Left lung (tissue), 10 donors: ENCODE measurements around the gene ADAM15. TPM values are rescaled to one million over a fixed set of nuclear protein-coding genes. Genes with fewer than 3 reads are reported as not detected.

ENCODE experiments used
- ATAC-seq: fragments of 200-7000 bp; cut with Tn5 transposase; one replicate; pipeline ENCODE4 v1.9.1; 2020; ENCODE audit warnings: moderate library complexity
- DNase-seq, 4 donors: peaks; one replicate each; pipeline ENCODE4 v3.0.0-alpha.2; 2013 to 2020
- H3K27ac ChIP-seq, 2 donors: fragments of 200-600 bp; sonication (generic) in 1 of 2; one replicate each; pipeline versions ENCODE4 v1.5.0 to v1.8.0; 2020 to 2021
- H3K27me3 ChIP-seq, 2 donors: fragments of 200-600 bp; sonication (generic) in 1 of 2; one replicate each; pipeline versions ENCODE4 v1.5.0 to v1.8.0; 2020 to 2021
- H3K36me3 ChIP-seq, 2 donors: fragments of 200-600 bp; sonication (generic) in 1 of 2; one replicate each; pipeline versions ENCODE4 v1.5.0 to v1.8.0; 2020 to 2021
- H3K4me1 ChIP-seq, 2 donors: fragments of 200-600 bp; one replicate each; pipeline ENCODE4 v1.8.0; 2021
- H3K4me3 ChIP-seq, 2 donors: fragments of 200-600 bp; sonication (generic) in 1 of 2; one replicate each; pipeline versions ENCODE4 v1.5.0 to v1.8.0; 2020 to 2021; ENCODE audit warnings: mild to moderate bottlenecking in 1 of 2
- H3K9me3 ChIP-seq, 2 donors: fragments of 200-600 bp; sonication (generic) in 1 of 2; one replicate each; pipeline versions ENCODE4 v1.5.0 to v1.8.0; 2020 to 2021
- intact Hi-C, 2 donors: fragments of 100-400 bp; cut with DNase I; formaldehyde crosslinking; loops; one replicate each; pipeline versions ENCODE4 v1.11.2 to v1.14.2; 2022
- polyA plus RNA-seq, 6 donors: library from polyadenylated mRNA; unstranded; fragments of 120-200 nt; gene quantifications; one replicate each; pipeline ENCODE4 v1.2.1, GENCODE V29; 2013; ENCODE audit not compliant: insufficient read length in 6 of 6
- total RNA-seq, 2 donors: library from RNA; stranded (reverse); fragmentation: NEBNext Ultra II Directional; extraction: Animal tissue kit (Norgen Biotek cat#: 25700); gene quantifications; one replicate each; pipeline ENCODE4 v1.2.1, GENCODE V29; 2021
- TF ChIP-seq, protein P1 (sequence below), 2 donors: fragments of 200-600 bp; sonication (generic) in 1 of 2; IDR thresholded peaks; one replicate each; pipeline versions ENCODE4 v1.5.0 to v1.8.0; 2021; ENCODE audit warnings: antibody characterized with exemption in 2 of 2
- donor health status: DM: no; HTN: yes; CAD: no.
- donor health status: DM: no; HTN: no; CAD: no.

ADAM15 gene
- total and polyA plus RNA-seq, 8 donors: 54.4 to 172 (median 78.2) TPM

DNA sequence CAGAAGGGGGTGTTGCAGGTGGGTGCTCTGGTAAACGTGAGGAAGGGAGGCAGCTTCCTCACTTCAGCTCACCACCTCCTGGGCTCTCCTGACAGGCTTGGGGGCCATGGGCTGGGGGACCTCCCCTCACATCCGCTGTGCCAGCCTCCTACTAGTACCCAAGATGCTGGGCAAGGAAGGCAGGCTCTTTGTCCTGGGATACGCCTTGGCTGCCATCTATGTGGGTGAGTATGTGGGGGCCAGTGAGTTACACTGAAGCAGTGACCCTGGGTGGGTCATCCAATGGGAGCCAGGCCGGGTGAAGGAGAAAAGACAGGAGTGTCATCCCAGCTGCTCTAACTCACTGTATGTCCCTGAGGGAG lies 11.8 kb upstream of the ADAM15 start:
- intact Hi-C loops: no loop called here
- no peak overlapping the region for H3K4me3 ChIP-seq
- no peaks in the 10 kb centered on the region for H3K27me3 ChIP-seq
- ATAC-seq (no peak), DNase-seq (peak in 1 of 4 donors; percentile 58)
- TF ChIP-seq, protein P1, sequence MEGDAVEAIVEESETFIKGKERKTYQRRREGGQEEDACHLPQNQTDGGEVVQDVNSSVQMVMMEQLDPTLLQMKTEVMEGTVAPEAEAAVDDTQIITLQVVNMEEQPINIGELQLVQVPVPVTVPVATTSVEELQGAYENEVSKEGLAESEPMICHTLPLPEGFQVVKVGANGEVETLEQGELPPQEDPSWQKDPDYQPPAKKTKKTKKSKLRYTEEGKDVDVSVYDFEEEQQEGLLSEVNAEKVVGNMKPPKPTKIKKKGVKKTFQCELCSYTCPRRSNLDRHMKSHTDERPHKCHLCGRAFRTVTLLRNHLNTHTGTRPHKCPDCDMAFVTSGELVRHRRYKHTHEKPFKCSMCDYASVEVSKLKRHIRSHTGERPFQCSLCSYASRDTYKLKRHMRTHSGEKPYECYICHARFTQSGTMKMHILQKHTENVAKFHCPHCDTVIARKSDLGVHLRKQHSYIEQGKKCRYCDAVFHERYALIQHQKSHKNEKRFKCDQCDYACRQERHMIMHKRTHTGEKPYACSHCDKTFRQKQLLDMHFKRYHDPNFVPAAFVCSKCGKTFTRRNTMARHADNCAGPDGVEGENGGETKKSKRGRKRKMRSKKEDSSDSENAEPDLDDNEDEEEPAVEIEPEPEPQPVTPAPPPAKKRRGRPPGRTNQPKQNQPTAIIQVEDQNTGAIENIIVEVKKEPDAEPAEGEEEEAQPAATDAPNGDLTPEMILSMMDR (IDR thresholded peaks at IDR 0.05): no peak
- no peaks in the 10 kb centered on the region for H3K9me3 ChIP-seq
- H3K36me3 ChIP-seq: no peaks in the 10 kb centered on the region
- peaks cover 0 to 28% of the 10 kb centered on the region in 2 donors for H3K4me1 ChIP-seq
- no peak overlapping the region for H3K27ac ChIP-seq

GRCh38 chr1:155040358-155041093 lies 10.6 kb upstream of the ADAM15 start:
- TF ChIP-seq, protein P1 (IDR thresholded peaks at IDR 0.05): no peak
- no peak for ATAC-seq
- Histone ChIP-seq H3K4me3 (no peak overlapping the region), H3K27me3 (no peaks in the 10 kb centered on the region), H3K27ac (no peak overlapping the region), H3K9me3 (no peaks in the 10 kb centered on the region), H3K4me1 (peaks cover 0 to 39% of the 10 kb centered on the region in 2 donors), H3K36me3 (no peaks in the 10 kb centered on the region)
- peak in 1 of 4 donors; percentile 63 for DNase-seq
- intact Hi-C loops: no loop called here

DNA sequence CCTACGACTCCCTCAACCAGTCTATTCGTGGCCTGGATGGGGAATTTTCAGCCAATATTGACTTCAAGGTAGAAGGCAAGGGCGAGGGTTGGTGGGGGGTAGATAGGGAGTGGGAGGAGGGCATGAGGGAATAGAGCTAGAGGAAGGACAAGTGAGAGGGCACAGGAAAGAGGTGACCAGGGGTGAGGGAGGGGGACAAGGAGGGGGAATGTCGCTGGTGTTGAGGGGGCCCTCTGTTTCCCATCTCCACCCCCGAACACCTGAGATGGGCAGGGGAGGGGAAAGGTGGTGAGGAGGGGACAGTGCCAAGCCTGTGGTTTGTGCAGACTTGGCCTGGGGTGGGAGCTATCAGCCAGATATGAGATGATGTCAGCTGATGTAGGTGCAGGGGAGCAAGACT lies 8.3 kb upstream of the ADAM15 start:
- intact Hi-C loops: no loop called here
- H3K27ac ChIP-seq: no peak overlapping the region
- ATAC-seq: no peak

GRCh38 chr1:155043301-155043702 lies 7.8 kb upstream of the ADAM15 start:
- Histone ChIP-seq H3K27me3 (no peaks in the 10 kb centered on the region), H3K36me3 (no peaks in the 10 kb centered on the region), H3K27ac (no peak overlapping the region), H3K9me3 (no peaks in the 10 kb centered on the region), H3K4me3 (no peak overlapping the region), H3K4me1 (peaks cover 0 to 24% of the 10 kb centered on the region in 2 donors)
- intact Hi-C loops: no loop called here
- DNase-seq (peak in 1 of 4 donors; percentile 75), ATAC-seq (no peak)
- TF ChIP-seq, protein P1 (IDR thresholded peaks at IDR 0.05): no peak

More for the DNA sequence above, 8.3 kb upstream of the ADAM15 start:
- H3K9me3 ChIP-seq: no peaks in the 10 kb centered on the region
- DNase-seq: no peak
- no peaks in the 10 kb centered on the region for H3K36me3 ChIP-seq
- peaks cover 0 to 26% of the 10 kb centered on the region in 2 donors for H3K4me1 ChIP-seq
- TF ChIP-seq, protein P1 (IDR thresholded peaks at IDR 0.05): no peak
- no peak overlapping the region for H3K4me3 ChIP-seq
- H3K27me3 ChIP-seq: no peaks in the 10 kb centered on the region

DNA sequence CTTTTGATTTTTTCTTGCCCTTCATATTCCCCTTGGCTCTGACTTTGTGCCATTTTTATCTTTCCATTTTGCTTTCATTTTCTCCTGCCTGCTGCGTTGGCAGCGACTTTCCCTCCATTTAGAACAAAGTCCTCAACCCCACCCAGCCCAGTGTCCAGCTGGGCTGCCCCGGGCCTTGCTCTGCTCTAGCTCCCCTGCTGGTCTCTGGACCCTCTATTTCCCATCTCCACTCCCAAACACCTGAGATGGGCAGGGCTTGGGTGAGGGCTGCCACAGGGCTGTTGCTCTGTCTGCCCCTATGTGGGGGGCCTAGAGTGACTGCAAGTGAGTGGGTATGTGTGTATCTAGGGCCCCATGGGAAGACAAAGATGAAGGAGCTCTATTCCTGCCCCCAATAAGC lies 7.3 kb upstream of the ADAM15 start:
- DNase-seq (no peak), ATAC-seq (no peak)
- Histone ChIP-seq H3K4me3 (no peak overlapping the region), H3K27me3 (no peaks in the 10 kb centered on the region), H3K9me3 (no peaks in the 10 kb centered on the region), H3K4me1 (peaks cover 0 to 19% of the 10 kb centered on the region in 2 donors), H3K27ac (no peak overlapping the region), H3K36me3 (no peaks in the 10 kb centered on the region)
- intact Hi-C loops: no loop called here
- TF ChIP-seq, protein P1 (IDR thresholded peaks at IDR 0.05): no peak
